Lung (tissue), 12 donors: ENCODE data around the gene CBX4. TPM values are rescaled to one million over a fixed set of nuclear protein-coding genes. Genes with fewer than 3 reads are reported as not detected.

ENCODE experiments used
- ATAC-seq: fragments of 200-7000 bp; cut with Tn5 transposase; one replicate; pipeline ENCODE4 v1.9.1; 2020; ENCODE audit warnings: moderate number of reproducible peaks; ENCODE audit not compliant: insufficient read depth, low FRiP score
- DNase-seq, 3 donors: peaks; one replicate each; pipeline ENCODE4 v3.0.0-alpha.2; 2013 to 2017
- H3K27ac ChIP-seq, 2 donors: one replicate each; pipeline ENCODE4 v1.5.1; 2013; ENCODE audit warnings: mild to moderate bottlenecking in 2 of 2, moderate library complexity in 2 of 2, control low read depth in 1 of 2, inconsistent platforms in 1 of 2, low read depth in 1 of 2, low read length in 1 of 2
- H3K27me3 ChIP-seq, 3 donors: one replicate each; pipeline ENCODE4 v1.5.1; 2013; ENCODE audit warnings: low read length in 2 of 3; ENCODE audit not compliant: control insufficient read depth in 3 of 3, insufficient read depth in 3 of 3
- H3K36me3 ChIP-seq, 4 donors: one replicate each; pipeline ENCODE4 v1.5.1; 2013; ENCODE audit warnings: low read length in 4 of 4, mild to moderate bottlenecking in 1 of 4, moderate library complexity in 1 of 4; ENCODE audit not compliant: control insufficient read depth in 4 of 4, insufficient read depth in 4 of 4
- H3K4me1 ChIP-seq, 5 donors: one replicate each; pipeline ENCODE4 v1.5.1; 2013; ENCODE audit warnings: low read length in 5 of 5, mild to moderate bottlenecking in 2 of 5, moderate library complexity in 1 of 5; ENCODE audit not compliant: control insufficient read depth in 5 of 5, insufficient read depth in 5 of 5
- H3K4me3 ChIP-seq: one replicate; pipeline ENCODE4 v1.5.1; 2013; ENCODE audit warnings: mild to moderate bottlenecking, control low read depth, moderate library complexity
- H3K9ac ChIP-seq, 2 donors: one replicate each; pipeline ENCODE4 v1.5.1; 2013; ENCODE audit warnings: low read length in 2 of 2, control low read depth in 1 of 2; ENCODE audit not compliant: insufficient read depth in 1 of 2
- H3K9me3 ChIP-seq, 4 donors: one replicate each; pipeline ENCODE4 v1.5.1; 2013; ENCODE audit warnings: low read length in 3 of 4, mild to moderate bottlenecking in 1 of 4, moderate library complexity in 1 of 4; ENCODE audit not compliant: control insufficient read depth in 4 of 4, insufficient read depth in 3 of 4
- CTCF ChIP-seq: IDR thresholded peaks from 2 replicates; pipeline ENCODE4 v1.5.1; 2012; ENCODE audit warnings: mild to moderate bottlenecking; ENCODE audit errors: control extremely low read depth, extremely low read depth
- whole genome bisulfite sequencing, 2 donors: extraction: QIAGEN DNeasy Blood & Tissue Kit; methylation state at CpG; one replicate each; pipeline ENCODE4 v1.1.7; 2013; 5-methylcytosine and 5-hydroxymethylcytosine counted together
- polyA plus RNA-seq, 2 donors: library from polyadenylated mRNA; stranded (reverse); fragments of 200-250 nt; gene quantifications; one replicate each; pipeline ENCODE4 v1.2.1, GENCODE V29; 2013
- total RNA-seq, 2 donors: library from RNA; depleted of rRNA in 1 of 2; stranded (reverse); fragments of >200 nt in 1 of 2; gene quantifications; one replicate each; pipeline ENCODE4 v1.2.1, GENCODE V29; 2014 to 2021
- donor health status: control.
- donor health status: control.
- donor health status: Bipolar disorder and iron deficiency.
- donor health status: healthy.
- donor health status: DM: yes; HTN: yes; CAD: no.

CBX4 gene
- total and polyA plus RNA-seq, 4 donors, result 12.8 to 32.0 (median 17.5) TPM

- peaks cover 0 to 4% (median 0%) of the 10 kb centered on the region in 4 donors for H3K9me3 ChIP-seq
- ATAC-seq (no peak), DNase-seq (peak in 1 of 3 donors; percentile 37)
- H3K4me1 ChIP-seq, result peaks cover under 1 to 54% (median 27%) of the 10 kb centered on the region in 5 donors
- no peak overlapping the region for H3K27ac ChIP-seq
- no peak overlapping the region for H3K4me3 ChIP-seq
- WGBS, 2 donors, result 2 to 4% methylated on average over 52 to 55 of the region's 55 CpGs
- H3K36me3 ChIP-seq, result no peaks in the 10 kb centered on the region
- TF ChIP-seq CTCF, result no peak
- H3K27me3 ChIP-seq, result peaks cover 0 to 40% (median 27%) of the 10 kb centered on the region in 3 donors
- H3K9ac ChIP-seq, result no peak overlapping the region
Observed at GRCh38 chr17:79841369-79842135, 2.3 kb upstream of the CBX4 start.

GRCh38 chr17:79840989-79841286, 1.7 kb upstream of the CBX4 start:
- DNase-seq (no peak), ATAC-seq (no peak)
- no peaks in the 10 kb centered on the region for H3K36me3 ChIP-seq
- no peak for TF ChIP-seq CTCF
- H3K9ac ChIP-seq, result no peak overlapping the region
- no peak overlapping the region for H3K27ac ChIP-seq
- peaks cover 3 to 59% (median 29%) of the 10 kb centered on the region in 5 donors for H3K4me1 ChIP-seq
- peaks cover 0 to 4% (median 0%) of the 10 kb centered on the region in 4 donors for H3K9me3 ChIP-seq
- peaks cover 0 to 37% (median 27%) of the 10 kb centered on the region in 3 donors for H3K27me3 ChIP-seq
- H3K4me3 ChIP-seq, result no peak overlapping the region
- WGBS, 2 donors, result 4 to 6% methylated on average over 19 of the region's 19 CpGs

GRCh38 chr17:79840269-79840988, 1.2 kb upstream of the CBX4 start:
- 3 to 4% methylated on average over 64 to 74 of the region's 74 CpGs for WGBS, 2 donors
- peaks cover 0 to 4% (median 0%) of the 10 kb centered on the region in 4 donors for H3K9me3 ChIP-seq
- TF ChIP-seq CTCF, result no peak
- DNase-seq (peak; percentile 77 to 85 (median 79)), ATAC-seq (no peak)
- H3K27ac ChIP-seq, result no peak overlapping the region
- peaks cover 0 to 36% (median 27%) of the 10 kb centered on the region in 3 donors for H3K27me3 ChIP-seq
- H3K36me3 ChIP-seq, result peaks cover 0 to 4% (median 0%) of the 10 kb centered on the region in 4 donors
- H3K9ac ChIP-seq, result no peak overlapping the region
- no peak overlapping the region for H3K4me3 ChIP-seq
- peaks cover 3 to 59% (median 29%) of the 10 kb centered on the region in 5 donors for H3K4me1 ChIP-seq
